ENCODE data around the gene RRP1B.

RRP1B gene

DNA sequence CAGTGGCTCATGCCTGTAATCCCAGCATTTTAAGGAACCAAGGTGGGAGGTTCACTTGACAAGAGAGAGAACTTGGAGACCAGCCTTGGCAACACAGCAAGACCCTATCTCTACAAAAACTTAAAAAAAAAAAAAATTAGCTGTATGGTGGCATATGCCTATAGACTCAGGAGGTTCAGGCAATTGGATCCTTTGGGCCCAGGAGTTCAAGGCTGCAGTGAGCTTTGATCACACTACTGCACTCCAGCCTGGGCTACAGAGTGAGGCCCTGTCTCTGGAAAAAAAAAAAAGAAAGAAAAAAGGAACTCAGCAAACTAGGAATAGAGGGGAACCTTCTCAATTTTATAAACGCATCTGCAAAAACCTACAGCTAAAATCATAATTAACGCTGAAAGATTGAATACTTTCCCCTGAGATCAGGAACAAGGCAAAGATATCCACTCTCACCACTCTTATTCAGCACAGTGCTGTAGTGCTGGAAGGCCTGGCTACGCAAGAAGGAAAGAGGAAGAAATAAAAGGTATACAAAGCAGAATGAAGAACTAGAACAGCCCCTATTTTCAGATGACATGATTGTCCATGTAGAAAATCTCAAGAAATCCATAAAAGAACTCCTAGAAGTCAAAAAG, 21.7 kb upstream of the RRP1B start:
- ATAC-seq = no peak

DNA sequence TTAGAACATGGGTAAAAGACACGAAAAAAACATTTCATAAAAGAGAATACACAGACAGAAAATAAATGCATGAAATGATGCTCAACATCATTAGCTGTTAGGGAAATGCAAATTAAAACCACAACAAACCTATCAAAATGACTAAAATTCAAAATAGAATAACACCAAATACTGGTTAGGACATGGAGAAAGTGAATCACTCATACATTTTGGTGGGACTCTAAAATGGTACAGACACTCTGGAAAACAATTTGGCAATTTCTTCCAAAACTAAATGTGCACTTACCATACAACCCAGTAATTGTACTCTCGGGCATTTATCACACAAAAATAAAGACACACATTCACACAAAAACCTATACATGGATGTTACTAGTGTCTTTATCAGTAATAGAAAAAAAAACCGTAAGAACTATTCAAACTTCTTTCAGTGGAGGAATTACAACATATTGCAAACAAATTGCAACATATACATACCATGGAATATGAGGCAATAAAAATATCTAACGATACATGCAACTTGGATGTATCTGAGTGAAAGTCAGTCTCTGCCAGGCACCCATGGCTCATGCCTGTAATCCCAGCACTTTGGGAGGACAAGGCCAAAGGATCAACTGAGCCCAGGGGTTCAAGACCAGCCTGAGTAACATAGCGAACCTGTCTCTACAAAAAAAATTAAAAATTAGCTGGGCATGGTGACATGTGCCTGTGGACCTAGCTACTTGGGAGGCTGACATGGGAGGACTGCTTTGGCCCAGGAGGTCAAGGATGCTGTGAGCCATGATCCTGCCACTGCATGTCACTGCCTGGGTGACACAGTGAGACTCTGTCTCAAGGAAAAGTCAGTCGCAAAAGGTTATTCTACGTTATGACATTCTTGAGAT, 19.6 kb upstream of the RRP1B start:
- no peak for ATAC-seq
- TF ChIP-seq ESRRG (CRISPR knock-in tag; IDR thresholded peaks at IDR 0.05) (no peak), CSDC2 (CRISPR knock-in tag; IDR thresholded peaks at IDR 0.05) (no peak)

More for the DNA sequence above, 21.7 kb upstream of the RRP1B start:
- TF ChIP-seq OSR1 (CRISPR knock-in tag; IDR thresholded peaks at IDR 0.05) = no peak
- TF ChIP-seq RARB (CRISPR knock-in tag; IDR thresholded peaks at IDR 0.05) = no peak
- TF ChIP-seq, protein P1, sequence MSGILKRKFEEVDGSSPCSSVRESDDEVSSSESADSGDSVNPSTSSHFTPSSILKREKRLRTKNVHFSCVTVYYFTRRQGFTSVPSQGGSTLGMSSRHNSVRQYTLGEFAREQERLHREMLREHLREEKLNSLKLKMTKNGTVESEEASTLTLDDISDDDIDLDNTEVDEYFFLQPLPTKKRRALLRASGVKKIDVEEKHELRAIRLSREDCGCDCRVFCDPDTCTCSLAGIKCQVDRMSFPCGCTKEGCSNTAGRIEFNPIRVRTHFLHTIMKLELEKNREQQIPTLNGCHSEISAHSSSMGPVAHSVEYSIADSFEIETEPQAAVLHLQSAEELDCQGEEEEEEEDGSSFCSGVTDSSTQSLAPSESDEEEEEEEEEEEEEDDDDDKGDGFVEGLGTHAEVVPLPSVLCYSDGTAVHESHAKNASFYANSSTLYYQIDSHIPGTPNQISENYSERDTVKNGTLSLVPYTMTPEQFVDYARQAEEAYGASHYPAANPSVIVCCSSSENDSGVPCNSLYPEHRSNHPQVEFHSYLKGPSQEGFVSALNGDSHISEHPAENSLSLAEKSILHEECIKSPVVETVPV (CRISPR knock-in tag; IDR thresholded peaks at IDR 0.05) = no peak
- TF ChIP-seq TOX (CRISPR knock-in tag; IDR thresholded peaks at IDR 0.05; ENCODE audit: borderline replicate concordance) = no peak
- TF ChIP-seq ARNTL (CRISPR knock-in tag; IDR thresholded peaks at IDR 0.05; ENCODE audit: borderline replicate concordance, low read depth) = no peak
- TF ChIP-seq, protein P2, sequence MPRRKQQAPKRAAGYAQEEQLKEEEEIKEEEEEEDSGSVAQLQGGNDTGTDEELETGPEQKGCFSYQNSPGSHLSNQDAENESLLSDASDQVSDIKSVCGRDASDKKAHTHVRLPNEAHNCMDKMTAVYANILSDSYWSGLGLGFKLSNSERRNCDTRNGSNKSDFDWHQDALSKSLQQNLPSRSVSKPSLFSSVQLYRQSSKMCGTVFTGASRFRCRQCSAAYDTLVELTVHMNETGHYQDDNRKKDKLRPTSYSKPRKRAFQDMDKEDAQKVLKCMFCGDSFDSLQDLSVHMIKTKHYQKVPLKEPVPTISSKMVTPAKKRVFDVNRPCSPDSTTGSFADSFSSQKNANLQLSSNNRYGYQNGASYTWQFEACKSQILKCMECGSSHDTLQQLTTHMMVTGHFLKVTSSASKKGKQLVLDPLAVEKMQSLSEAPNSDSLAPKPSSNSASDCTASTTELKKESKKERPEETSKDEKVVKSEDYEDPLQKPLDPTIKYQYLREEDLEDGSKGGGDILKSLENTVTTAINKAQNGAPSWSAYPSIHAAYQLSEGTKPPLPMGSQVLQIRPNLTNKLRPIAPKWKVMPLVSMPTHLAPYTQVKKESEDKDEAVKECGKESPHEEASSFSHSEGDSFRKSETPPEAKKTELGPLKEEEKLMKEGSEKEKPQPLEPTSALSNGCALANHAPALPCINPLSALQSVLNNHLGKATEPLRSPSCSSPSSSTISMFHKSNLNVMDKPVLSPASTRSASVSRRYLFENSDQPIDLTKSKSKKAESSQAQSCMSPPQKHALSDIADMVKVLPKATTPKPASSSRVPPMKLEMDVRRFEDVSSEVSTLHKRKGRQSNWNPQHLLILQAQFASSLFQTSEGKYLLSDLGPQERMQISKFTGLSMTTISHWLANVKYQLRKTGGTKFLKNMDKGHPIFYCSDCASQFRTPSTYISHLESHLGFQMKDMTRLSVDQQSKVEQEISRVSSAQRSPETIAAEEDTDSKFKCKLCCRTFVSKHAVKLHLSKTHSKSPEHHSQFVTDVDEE (CRISPR knock-in tag; IDR thresholded peaks at IDR 0.05) = no peak

DNA sequence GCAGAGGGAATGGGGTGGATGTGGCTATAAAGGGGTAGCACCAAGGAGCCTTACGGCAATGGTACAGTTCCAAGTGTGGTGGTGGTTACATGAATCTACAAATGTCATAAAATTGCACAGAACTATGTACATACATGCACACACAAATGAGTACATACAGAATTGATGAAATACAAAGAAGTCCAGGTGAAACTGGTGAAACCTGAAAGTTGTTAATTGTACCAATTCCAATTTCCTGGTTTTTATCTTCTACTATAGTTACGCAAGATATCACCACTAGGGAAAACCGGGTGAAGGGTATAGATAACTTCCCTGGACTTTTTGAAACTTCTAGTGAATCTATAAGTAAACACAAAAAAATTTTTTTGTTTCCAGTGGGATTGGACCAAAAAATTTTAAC, 19.0 kb upstream of the RRP1B start:
- no peak for ATAC-seq
- TF ChIP-seq RARB (CRISPR knock-in tag; IDR thresholded peaks at IDR 0.05) (no peak), TCF4 (CRISPR knock-in tag; IDR thresholded peaks at IDR 0.05; ENCODE audit: borderline replicate concordance) (no peak), ZFP3 (CRISPR knock-in tag; IDR thresholded peaks at IDR 0.05) (no peak), ZNF8 (CRISPR knock-in tag; IDR thresholded peaks at IDR 0.05) (no peak), TOX (CRISPR knock-in tag; IDR thresholded peaks at IDR 0.05; ENCODE audit: borderline replicate concordance) (no peak), ESRRG (CRISPR knock-in tag; IDR thresholded peaks at IDR 0.05) (no peak), CSDC2 (CRISPR knock-in tag; IDR thresholded peaks at IDR 0.05) (no peak), OSR1 (CRISPR knock-in tag; IDR thresholded peaks at IDR 0.05) (no peak), PPARA (CRISPR knock-in tag; IDR thresholded peaks at IDR 0.05; ENCODE audit: borderline replicate concordance) (no peak)
- TF ChIP-seq, protein P3, sequence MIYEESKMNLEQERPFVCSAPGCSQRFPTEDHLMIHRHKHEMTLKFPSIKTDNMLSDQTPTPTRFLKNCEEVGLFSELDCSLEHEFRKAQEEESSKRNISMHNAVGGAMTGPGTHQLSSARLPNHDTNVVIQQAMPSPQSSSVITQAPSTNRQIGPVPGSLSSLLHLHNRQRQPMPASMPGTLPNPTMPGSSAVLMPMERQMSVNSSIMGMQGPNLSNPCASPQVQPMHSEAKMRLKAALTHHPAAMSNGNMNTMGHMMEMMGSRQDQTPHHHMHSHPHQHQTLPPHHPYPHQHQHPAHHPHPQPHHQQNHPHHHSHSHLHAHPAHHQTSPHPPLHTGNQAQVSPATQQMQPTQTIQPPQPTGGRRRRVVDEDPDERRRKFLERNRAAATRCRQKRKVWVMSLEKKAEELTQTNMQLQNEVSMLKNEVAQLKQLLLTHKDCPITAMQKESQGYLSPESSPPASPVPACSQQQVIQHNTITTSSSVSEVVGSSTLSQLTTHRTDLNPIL (CRISPR knock-in tag; IDR thresholded peaks at IDR 0.05; ENCODE audit: low read depth) = no peak

DNA sequence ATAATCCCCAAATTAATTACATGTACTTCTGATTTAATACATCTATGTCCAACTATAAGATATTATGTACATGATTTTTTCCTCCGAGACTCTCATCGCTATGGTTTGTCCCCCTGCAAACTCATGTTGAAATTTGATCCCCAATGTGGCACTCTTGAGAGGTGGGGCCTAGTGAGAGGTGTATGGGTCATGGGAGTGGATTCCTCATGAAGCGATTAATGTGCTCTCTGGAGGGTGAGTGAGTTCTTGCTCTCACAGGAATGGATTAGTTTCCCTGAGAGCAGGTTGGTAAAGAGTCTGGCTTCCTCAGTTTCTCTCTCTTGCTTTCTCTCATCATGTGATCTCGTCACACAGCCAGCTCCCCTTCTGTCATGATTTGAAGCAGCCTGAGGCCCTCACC, 16.2 kb upstream of the RRP1B start:
- TF ChIP-seq ZNF8 (CRISPR knock-in tag; IDR thresholded peaks at IDR 0.05) = no peak
- ATAC-seq = no peak

DNA sequence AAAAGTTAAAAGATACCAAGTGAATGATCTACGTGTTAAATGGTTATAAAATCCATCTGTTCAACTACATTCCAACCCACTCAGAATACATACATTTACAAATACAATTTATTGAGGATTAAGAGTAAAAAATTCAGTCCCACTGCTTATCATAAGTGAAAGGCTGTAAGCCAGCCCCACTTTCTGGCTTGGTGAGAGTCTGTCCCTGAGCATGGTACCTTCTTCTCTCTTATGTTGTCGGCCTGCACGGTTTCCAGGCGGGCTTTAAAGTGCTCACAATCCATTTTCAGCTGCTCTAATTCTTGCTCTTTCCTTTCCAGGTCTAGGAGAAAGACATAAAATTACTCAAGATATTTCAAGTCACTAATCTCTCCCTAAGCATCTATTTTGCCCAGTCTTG, 15.3 kb upstream of the RRP1B start:
- TF ChIP-seq CSDC2 (CRISPR knock-in tag; IDR thresholded peaks at IDR 0.05) = no peak
- TF ChIP-seq ZNF8 (CRISPR knock-in tag; IDR thresholded peaks at IDR 0.05) = no peak
- TF ChIP-seq, protein P4, sequence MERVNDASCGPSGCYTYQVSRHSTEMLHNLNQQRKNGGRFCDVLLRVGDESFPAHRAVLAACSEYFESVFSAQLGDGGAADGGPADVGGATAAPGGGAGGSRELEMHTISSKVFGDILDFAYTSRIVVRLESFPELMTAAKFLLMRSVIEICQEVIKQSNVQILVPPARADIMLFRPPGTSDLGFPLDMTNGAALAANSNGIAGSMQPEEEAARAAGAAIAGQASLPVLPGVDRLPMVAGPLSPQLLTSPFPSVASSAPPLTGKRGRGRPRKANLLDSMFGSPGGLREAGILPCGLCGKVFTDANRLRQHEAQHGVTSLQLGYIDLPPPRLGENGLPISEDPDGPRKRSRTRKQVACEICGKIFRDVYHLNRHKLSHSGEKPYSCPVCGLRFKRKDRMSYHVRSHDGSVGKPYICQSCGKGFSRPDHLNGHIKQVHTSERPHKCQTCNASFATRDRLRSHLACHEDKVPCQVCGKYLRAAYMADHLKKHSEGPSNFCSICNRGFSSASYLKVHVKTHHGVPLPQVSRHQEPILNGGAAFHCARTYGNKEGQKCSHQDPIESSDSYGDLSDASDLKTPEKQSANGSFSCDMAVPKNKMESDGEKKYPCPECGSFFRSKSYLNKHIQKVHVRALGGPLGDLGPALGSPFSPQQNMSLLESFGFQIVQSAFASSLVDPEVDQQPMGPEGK (CRISPR knock-in tag; IDR thresholded peaks at IDR 0.05; ENCODE audit: borderline replicate concordance) = no peak
- no peak for ATAC-seq

DNA sequence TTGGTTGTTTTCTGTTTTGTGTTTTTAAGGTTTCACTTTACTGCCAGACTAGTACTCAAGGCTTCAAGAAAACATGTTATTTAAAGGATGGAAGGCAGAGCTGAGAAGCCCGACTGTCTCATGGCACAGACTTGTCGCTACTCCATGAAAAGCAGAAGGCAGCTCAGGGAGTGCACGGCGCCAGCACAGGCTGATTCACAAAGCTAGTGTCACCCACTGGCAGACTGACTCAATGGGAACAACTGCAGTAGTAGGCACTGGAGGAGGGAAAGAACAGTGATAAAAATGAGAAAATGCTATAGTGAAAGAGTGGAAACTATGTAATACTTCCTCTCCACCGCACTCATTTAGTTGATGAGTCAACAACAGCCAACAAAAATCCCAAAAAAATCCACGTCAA, 14.8 kb upstream of the RRP1B start:
- ATAC-seq = peak; percentile 64
- TF ChIP-seq ESRRG (CRISPR knock-in tag; IDR thresholded peaks at IDR 0.05) (no peak), ZFP3 (CRISPR knock-in tag; IDR thresholded peaks at IDR 0.05) (no peak), SNAI2 (CRISPR knock-in tag; IDR thresholded peaks at IDR 0.05) (no peak), ZNF8 (CRISPR knock-in tag; IDR thresholded peaks at IDR 0.05) (no peak), ISL1 (CRISPR knock-in tag; IDR thresholded peaks at IDR 0.05) (no peak), ARNTL (CRISPR knock-in tag; IDR thresholded peaks at IDR 0.05; ENCODE audit: borderline replicate concordance, low read depth) (no peak), GLIS3 (CRISPR knock-in tag; IDR thresholded peaks at IDR 0.05) (no peak), RARB (CRISPR knock-in tag; IDR thresholded peaks at IDR 0.05) (no peak), PPARA (CRISPR knock-in tag; IDR thresholded peaks at IDR 0.05; ENCODE audit: borderline replicate concordance) (no peak)
- TF ChIP-seq, protein P3 (CRISPR knock-in tag; IDR thresholded peaks at IDR 0.05; ENCODE audit: low read depth) = no peak

All from SK-N-SH treated with all-trans-retinoic acid at 6 μM for 48 hours (cell line).